HepG2 (cell line): ENCODE data around the gene SMAD6. TPM values are rescaled to one million over a fixed set of nuclear protein-coding genes. Genes with fewer than 3 reads are reported as not detected.

Experiments used
- ATF4 ChIP-seq, 2 experiments: fragments of 450-650 bp in 1 of 2; sonication (generic) in 1 of 2; formaldehyde crosslinking; IDR thresholded peaks; 2 replicates each; pipeline versions ENCODE4 v1.5.0 to v1.8.0; 2020 to 2022; ENCODE audit warnings: mild to moderate bottlenecking in 1 of 2, missing genetic modification reagents in 1 of 2
- CREB3 ChIP-seq: sonication (generic); formaldehyde crosslinking; IDR thresholded peaks from 2 replicates; pipeline ENCODE4 v1.5.0; 2020; ENCODE audit warnings: missing genetic modification reagents
- FLYWCH1 ChIP-seq: sonication (generic); formaldehyde crosslinking; IDR thresholded peaks from 2 replicates; pipeline ENCODE4 v1.8.1; 2023; ENCODE audit warnings: mild to moderate bottlenecking, missing genetic modification reagents
- GZF1 ChIP-seq: sonication (generic); formaldehyde crosslinking; IDR thresholded peaks from 2 replicates; pipeline ENCODE4 v1.5.1; 2020; ENCODE audit warnings: mild to moderate bottlenecking, missing genetic modification reagents
- HNRNPLL ChIP-seq: fragments of 200-400 bp; formaldehyde crosslinking; IDR thresholded peaks from 2 replicates; pipeline ENCODE4 v1.6.1; 2017; ENCODE audit warnings: mild to moderate bottlenecking, low read depth, low read length; ENCODE audit not compliant: poor library complexity, severe bottlenecking
- NPAS2 ChIP-seq: sonication (generic); formaldehyde crosslinking; IDR thresholded peaks from 2 replicates; pipeline ENCODE4 v1.8.0; 2022; ENCODE audit warnings: mild to moderate bottlenecking, missing genetic modification reagents, borderline replicate concordance
- PHF8 ChIP-seq: sonication (generic); formaldehyde crosslinking; IDR thresholded peaks from 2 replicates; pipeline ENCODE4 v1.5.0; 2020; ENCODE audit warnings: missing genetic modification reagents
- REXO4 ChIP-seq: sonication (generic); formaldehyde crosslinking; IDR thresholded peaks from 2 replicates; pipeline ENCODE4 v1.8.0; 2022; ENCODE audit warnings: missing genetic modification reagents, mild to moderate bottlenecking, borderline replicate concordance
- SMYD3 ChIP-seq: sonication (generic); formaldehyde crosslinking; IDR thresholded peaks from 2 replicates; pipeline ENCODE4 v1.8.1; 2023; ENCODE audit warnings: mild to moderate bottlenecking, missing genetic modification reagents
- SP4 ChIP-seq: sonication (generic); formaldehyde crosslinking; IDR thresholded peaks from 2 replicates; pipeline ENCODE4 v1.8.1; 2023; ENCODE audit warnings: mild to moderate bottlenecking, missing genetic modification reagents
- ZBTB2 ChIP-seq: sonication (generic); formaldehyde crosslinking; IDR thresholded peaks from 2 replicates; pipeline ENCODE4 v1.8.0; 2022; ENCODE audit warnings: low read depth, missing genetic modification reagents
- ZFP90 ChIP-seq: sonication (generic); formaldehyde crosslinking; IDR thresholded peaks from 2 replicates; pipeline ENCODE4 v1.8.0; 2022; ENCODE audit warnings: missing genetic modification reagents, mild to moderate bottlenecking, inconsistent platforms, borderline replicate concordance
- ZFY ChIP-seq: sonication (generic); formaldehyde crosslinking; IDR thresholded peaks from 2 replicates; pipeline ENCODE4 v1.4.0; 2020; ENCODE audit warnings: missing genetic modification reagents
- ZNF432 ChIP-seq: sonication (generic); formaldehyde crosslinking; IDR thresholded peaks from 2 replicates; pipeline ENCODE4 v1.5.0; 2020; ENCODE audit warnings: missing genetic modification reagents, mild to moderate bottlenecking, borderline replicate concordance
- ZNF513 ChIP-seq: sonication (generic); formaldehyde crosslinking; conservative IDR thresholded peaks from 2 replicates; pipeline ENCODE4 v1.5.0; 2020; ENCODE audit warnings: missing genetic modification reagents
- ZNF740 ChIP-seq: sonication (generic); formaldehyde crosslinking; IDR thresholded peaks from 2 replicates; pipeline ENCODE4 v1.4.0; 2020; ENCODE audit warnings: missing genetic modification reagents
- ZNF746 ChIP-seq: sonication (generic); formaldehyde crosslinking; IDR thresholded peaks from 2 replicates; pipeline ENCODE4 v1.8.0; 2022; ENCODE audit warnings: mild to moderate bottlenecking, missing genetic modification reagents
- ZNF777 ChIP-seq: sonication (generic); formaldehyde crosslinking; IDR thresholded peaks from 2 replicates; pipeline ENCODE4 v1.4.0; 2020; ENCODE audit warnings: missing genetic modification reagents
- ZNF878 ChIP-seq: sonication (generic); formaldehyde crosslinking; IDR thresholded peaks from 2 replicates; pipeline ENCODE4 v1.8.1; 2023; ENCODE audit warnings: mild to moderate bottlenecking, missing genetic modification reagents, moderate library complexity
- polyA plus RNA-seq, 8 experiments: library from polyadenylated mRNA; depleted of rRNA in 3 of 8; stranded (reverse) in 7 of 8; unstranded in 1 of 8; fragments of >200 nt; fragmentation: Illumina TruSeq in 4 of 8; extraction: Trizol in 4 of 8; gene quantifications; 2 replicates each; pipeline versions ENCODE4 v1.2.1 to v1.2.3, GENCODE V29; 2011 to 2016; ENCODE audit warnings: low read depth in 4 of 8, missing spikeins in 1 of 8, mixed read lengths in 1 of 8; ENCODE audit not compliant: insufficient read depth in 1 of 8
- total RNA-seq, 5 experiments: library from RNA; depleted of rRNA; stranded (reverse); fragments of >200 nt; fragmentation: Illumina TruSeq; extraction: Trizol; gene quantifications; 2 replicates each; pipeline ENCODE4 v1.2.3, GENCODE V29; 2016; ENCODE audit warnings: low read depth in 1 of 5

The SMAD6 gene
- total and polyA plus RNA-seq, 2 of the 13 experiments (the other 11 are each of a cell fraction or from before 2014, with no cell fraction given) = 3.3 to 4.4 TPM

GRCh38 chr15:66701422-66702034 lies 508 bp upstream of the SMAD6 start (continued):
- TF ChIP-seq CREB3 (CRISPR knock-in tag) (no peak), ZNF746 (CRISPR knock-in tag) (no peak), ATF4 (CRISPR knock-in tag; IDR thresholded peaks at IDR 0.05) (no peak), REXO4 (CRISPR knock-in tag) (no peak), ZFP90 (CRISPR knock-in tag) (0 out of 2 replicates have a peak, but pooled peaks have one; percentile 27), ZNF432 (CRISPR knock-in tag) (no peak), ZFY (CRISPR knock-in tag) (peak; percentile 55; the same call in 1 of the 2 replicates), ZNF740 (no peak), PHF8 (CRISPR knock-in tag) (peak; percentile 38), ZNF878 (CRISPR knock-in tag) (no peak), ZNF777 (CRISPR knock-in tag) (no peak), HNRNPLL (peak; percentile 87), ZNF513 (CRISPR knock-in tag) (no peak), ZBTB2 (CRISPR knock-in tag) (0 out of 2 replicates have a peak, but pooled peaks have one; percentile 41), FLYWCH1 (CRISPR knock-in tag) (no peak), SMYD3 (no peak), NPAS2 (CRISPR knock-in tag) (no peak), SP4 (0 out of 2 replicates have a peak, but pooled peaks have one; percentile 11), GZF1 (no peak)
